ENCODE data around the gene SPINK8. TPM values are rescaled to one million over a fixed set of nuclear protein-coding genes. Genes with fewer than 3 reads are reported as not detected.

SPINK8 gene
- polyA plus RNA-seq, 3 donors, result not detected

- intact Hi-C loops (cut with micrococcal nuclease), result no loop called here
- no peak for TF ChIP-seq CTCF (IDR thresholded peaks at IDR 0.05)
- peaks cover 0 to 20% of the 10 kb centered on the region in 2 donors for H3K36me3 ChIP-seq (replicated peaks in 1 of 2; ENCODE audit: control insufficient read depth in 1 of 2, insufficient read depth in 2 of 2, low read length in 2 of 2)
- H3K4me3 Mint-ChIP-seq, result no peak overlapping the region
- DNase-seq, result no peak
- no peaks in the 10 kb centered on the region for H3K27me3 ChIP-seq (ENCODE audit: control insufficient read depth in 2 of 2, insufficient read depth in 2 of 2, low read length in 2 of 2)
- H3K4me3 ChIP-seq (replicated peaks in 1 of 3; ENCODE audit: low read depth in 2 of 3, low read length in 3 of 3), result no peak overlapping the region
- H3K36me3 Mint-ChIP-seq, result peaks cover 17 to 24% of the 10 kb centered on the region in 2 donors
- H3K9me3 ChIP-seq (replicated peaks in 1 of 2; ENCODE audit: control insufficient read depth in 1 of 2, insufficient read depth in 1 of 2, low read length in 2 of 2), result no peaks in the 10 kb centered on the region
- H3K79me2 ChIP-seq (ENCODE audit: insufficient read depth, low read length), result no peaks in the 10 kb centered on the region
- no peak overlapping the region for H3K9ac ChIP-seq (ENCODE audit: insufficient read depth, low read length, poor library complexity, severe bottlenecking)
- peaks cover 2% of the 10 kb centered on the region for H3K4me1 Mint-ChIP-seq
- H3K27ac ChIP-seq (ENCODE audit: low read depth in 1 of 2, low read length in 2 of 2), result no peak overlapping the region
- no peak overlapping the region for H3K27ac Mint-ChIP-seq
- H3K4me2 ChIP-seq (replicated peaks; ENCODE audit: extremely low read depth, low read length, poor library complexity, severe bottlenecking), result no peak overlapping the region
- peaks cover 0 to 5% (median 0%) of the 10 kb centered on the region in 7 donors for H3K9me3 Mint-ChIP-seq
- H3K27me3 Mint-ChIP-seq (ENCODE audit: low read depth in 3 of 3), result peaks cover 0 to 2% (median 0%) of the 10 kb centered on the region in 3 donors
- H3K4me1 ChIP-seq (ENCODE audit: control insufficient read depth in 1 of 2, insufficient read depth in 2 of 2, low read length in 2 of 2), result no peaks in the 10 kb centered on the region
- no peak overlapping the region for H2AFZ ChIP-seq (ENCODE audit: insufficient read depth, low read depth, low read length, poor library complexity, severe bottlenecking)
- H4K20me1 ChIP-seq (ENCODE audit: insufficient read depth, low read length), result no peaks in the 10 kb centered on the region
These were observed 46.4 kb downstream of the SPINK8 start for GRCh38 chr3:48287034-48287433.

- 88% methylated on average over 1 of the region's 3 CpGs for WGBS (ENCODE audit: insufficient coverage)
- TF ChIP-seq CTCF (IDR thresholded peaks at IDR 0.05), result no peak
- no peaks in the 10 kb centered on the region for H4K20me1 ChIP-seq (ENCODE audit: insufficient read depth, low read length)
- no peak overlapping the region for H3K4me3 Mint-ChIP-seq
- H3K9me3 ChIP-seq (replicated peaks in 1 of 2; ENCODE audit: control insufficient read depth in 1 of 2, insufficient read depth in 1 of 2, low read length in 2 of 2), result no peaks in the 10 kb centered on the region
- no peak overlapping the region for H2AFZ ChIP-seq (ENCODE audit: insufficient read depth, low read depth, low read length, poor library complexity, severe bottlenecking)
- H3K9me3 Mint-ChIP-seq, result peaks cover 0 to 5% (median 0%) of the 10 kb centered on the region in 7 donors
- H3K27me3 ChIP-seq (ENCODE audit: control insufficient read depth in 2 of 2, insufficient read depth in 2 of 2, low read length in 2 of 2), result no peaks in the 10 kb centered on the region
- no peak for DNase-seq
- H3K4me1 Mint-ChIP-seq, result peaks cover 2% of the 10 kb centered on the region
- no peak overlapping the region for H3K9ac ChIP-seq (ENCODE audit: insufficient read depth, low read length, poor library complexity, severe bottlenecking)
- H3K36me3 Mint-ChIP-seq, result peaks cover 16 to 21% of the 10 kb centered on the region in 2 donors
- H3K27ac ChIP-seq (ENCODE audit: low read depth in 1 of 2, low read length in 2 of 2), result no peak overlapping the region
- H3K27me3 Mint-ChIP-seq (ENCODE audit: low read depth in 3 of 3), result peaks cover 0 to 2% (median 0%) of the 10 kb centered on the region in 3 donors
- H3K4me2 ChIP-seq (replicated peaks; ENCODE audit: extremely low read depth, low read length, poor library complexity, severe bottlenecking), result no peak overlapping the region
- intact Hi-C loops (cut with micrococcal nuclease), result no loop called here
- H3K4me3 ChIP-seq (replicated peaks in 1 of 3; ENCODE audit: low read depth in 2 of 3, low read length in 3 of 3), result no peak overlapping the region
- H3K27ac Mint-ChIP-seq, result no peak overlapping the region
- peaks cover 0 to 20% of the 10 kb centered on the region in 2 donors for H3K36me3 ChIP-seq (replicated peaks in 1 of 2; ENCODE audit: control insufficient read depth in 1 of 2, insufficient read depth in 2 of 2, low read length in 2 of 2)
- H3K4me1 ChIP-seq (ENCODE audit: control insufficient read depth in 1 of 2, insufficient read depth in 2 of 2, low read length in 2 of 2), result no peaks in the 10 kb centered on the region
- H3K79me2 ChIP-seq (ENCODE audit: insufficient read depth, low read length), result no peaks in the 10 kb centered on the region
These were observed 47.2 kb downstream of the SPINK8 start for GRCh38 chr3:48286308-48286707.
